HepG2 (cell line): ENCODE results near the gene SCGB1C1. TPM values are rescaled to one million over a fixed set of nuclear protein-coding genes. Genes with fewer than 3 reads are reported as not detected.

Experiments
- ATAC-seq: fragments of 200-7000 bp; cut with Tn5 transposase; 3 replicates; pipeline ENCODE4 v1.9.1; 2020; ENCODE audit warnings: mild to moderate bottlenecking, moderate library complexity
- BruUV-seq: library from RNA; stranded (reverse); fragments of 400-500 nt; replicated peaks from 2 replicates; lab custom pipeline; 2021; lab: Mats Ljungman, UMichigan
- CTCF ChIA-PET: fragments of 300-600 bp; formaldehyde crosslinking; extraction: SDS; loops from one replicate; lab custom pipeline; 2021; ENCODE audit warnings: low total read pairs, inconsistent platforms, low intra/inter-chr PET ratio; lab: Yijun Ruan, JAX
- POLR2A ChIA-PET: fragments of 350-600 bp; sonication (Branson Sonifier 250); formaldehyde crosslinking; loops from one replicate; lab custom pipeline; 2020; ENCODE audit warnings: antibody characterized with exemption, inconsistent platforms; lab: Yijun Ruan, JAX
- DNase-seq: peaks from one replicate; pipeline ENCODE4 v3.0.0-alpha.2; 2015; ENCODE audit warnings: low spot score
- FAIRE-seq: peaks from 3 replicates; lab custom pipeline; 2011; peaks lifted over from hg19 to GRCh38; lab: Jason Lieb, UNC
- H2AFZ ChIP-seq: one replicate; pipeline ENCODE4 v1.6.1; 2011; ENCODE audit warnings: low read length, inconsistent platforms
- H3K27ac ChIP-seq: fragments of 300-600 bp; 3 replicates; pipeline ENCODE4 v1.8.0; 2011; ENCODE audit warnings: mixed run types, mild to moderate bottlenecking, mixed read lengths, low read length, inconsistent platforms; ENCODE audit not compliant: insufficient read depth; ENCODE audit errors: extremely low read length
- H3K27me3 ChIP-seq, 2 experiments: fragments of 200-600 bp in 1 of 2; 2 replicates in 1 of 2; 3 replicates in 1 of 2; pipeline versions ENCODE4 v1.6.0 to v1.8.0; 2011; ENCODE audit warnings: low read length in 2 of 2, mild to moderate bottlenecking in 2 of 2, moderate library complexity in 2 of 2, inconsistent platforms in 1 of 2; ENCODE audit not compliant: insufficient read depth in 2 of 2, control insufficient read depth in 1 of 2
- H3K36me3 ChIP-seq, 2 experiments: fragments of 200-600 bp in 1 of 2; replicated peaks in 1 of 2; 2 replicates in 1 of 2; 3 replicates in 1 of 2; pipeline versions ENCODE4 v1.5.1 to v1.8.0; 2011; ENCODE audit warnings: low read length in 2 of 2, inconsistent platforms in 1 of 2; ENCODE audit not compliant: insufficient read depth in 2 of 2, control insufficient read depth in 1 of 2
- H3K4me1 ChIP-seq: 2 replicates; pipeline ENCODE4 v1.5.1; 2012; ENCODE audit warnings: low read length, inconsistent platforms; ENCODE audit not compliant: insufficient read depth
- H3K4me2 ChIP-seq: 2 replicates; pipeline ENCODE4 v1.6.0; 2011; ENCODE audit warnings: low read depth, low read length, inconsistent platforms
- H3K4me3 ChIP-seq, 3 experiments: fragments of 200-600 bp in 1 of 3; sonication (generic), shearing (Covaris generic) in 1 of 3; replicated peaks in 1 of 3; 2 replicates each; pipeline ENCODE4 v1.5.1; 2011 to 2016; ENCODE audit warnings: low read length in 3 of 3, inconsistent platforms in 2 of 3, low read depth in 2 of 3, mild to moderate bottlenecking in 2 of 3, control low read depth in 1 of 3, mixed read lengths in 1 of 3; ENCODE audit not compliant: insufficient read depth in 1 of 3
- H3K79me2 ChIP-seq: one replicate; pipeline ENCODE4 v1.6.1; 2011; ENCODE audit warnings: low read length, inconsistent platforms; ENCODE audit not compliant: insufficient read depth
- H3K9ac ChIP-seq: 2 replicates; pipeline ENCODE4 v1.6.0; 2011; ENCODE audit warnings: mild to moderate bottlenecking, low read depth, low read length, inconsistent platforms; ENCODE audit not compliant: insufficient read depth
- H3K9me3 ChIP-seq: 2 replicates; pipeline ENCODE4 v1.5.1; 2012; ENCODE audit warnings: mild to moderate bottlenecking, low read length
- H4K20me1 ChIP-seq: 2 replicates; pipeline ENCODE4 v1.6.0; 2011; ENCODE audit warnings: inconsistent platforms, mild to moderate bottlenecking, low read length, moderate library complexity; ENCODE audit not compliant: insufficient read depth
- AGO2 ChIP-seq: fragments of 200-400 bp; formaldehyde crosslinking; optimal IDR thresholded peaks from 2 replicates; pipeline ENCODE3; 2017; ENCODE audit warnings: mild to moderate bottlenecking, low read depth, low read length, moderate library complexity
- MEIS2 ChIP-seq: sonication (generic); formaldehyde crosslinking; IDR thresholded peaks from 2 replicates; pipeline ENCODE4 v1.9.0; 2021; ENCODE audit warnings: mild to moderate bottlenecking, missing genetic modification reagents
- MIER3 ChIP-seq: IDR thresholded peaks from 2 replicates; pipeline ENCODE4 v1.6.1; 2016; ENCODE audit warnings: missing compliant biosample characterization, borderline replicate concordance
- MTF2 ChIP-seq: sonication (generic); formaldehyde crosslinking; IDR thresholded peaks from 2 replicates; pipeline ENCODE4 v1.5.0; 2020; ENCODE audit warnings: missing genetic modification reagents, borderline replicate concordance
- NRL ChIP-seq: sonication (generic); formaldehyde crosslinking; IDR thresholded peaks from 2 replicates; pipeline ENCODE4 v1.5.0; 2020; ENCODE audit warnings: missing genetic modification reagents, mild to moderate bottlenecking, moderate library complexity, borderline replicate concordance
- POLR2AphosphoS5 ChIP-seq: IDR thresholded peaks from 2 replicates; pipeline ENCODE4 v1.6.1; 2012; ENCODE audit warnings: low read depth, low read length
- PRDM4 ChIP-seq: sonication (generic); formaldehyde crosslinking; IDR thresholded peaks from 2 replicates; pipeline ENCODE4 v1.9.0; 2021; ENCODE audit warnings: missing genetic modification reagents, borderline replicate concordance
- RCOR2 ChIP-seq: IDR thresholded peaks from 2 replicates; pipeline ENCODE4 v1.6.1; 2016; ENCODE audit warnings: missing biosample characterization, missing genetic modification reagents
- ZFAT ChIP-seq: sonication (generic); formaldehyde crosslinking; conservative IDR thresholded peaks from 2 replicates; pipeline ENCODE4 v1.8.1; 2023; ENCODE audit warnings: missing genetic modification reagents, inconsistent platforms
- ZNF274 ChIP-seq: sonication (generic); formaldehyde crosslinking; IDR thresholded peaks from 2 replicates; pipeline ENCODE4 v1.5.1; 2020; ENCODE audit warnings: mild to moderate bottlenecking, missing genetic modification reagents
- ZNF33A ChIP-seq: sonication (generic); formaldehyde crosslinking; IDR thresholded peaks from 2 replicates; pipeline ENCODE4 v1.5.1; 2020; ENCODE audit warnings: missing genetic modification reagents, mild to moderate bottlenecking, moderate library complexity, borderline replicate concordance
- ZNF580 ChIP-seq: IDR thresholded peaks from 2 replicates; pipeline ENCODE4 v1.6.1; 2016; ENCODE audit warnings: low read depth, borderline replicate concordance
- ZNF589 ChIP-seq: sonication (generic); formaldehyde crosslinking; conservative IDR thresholded peaks from 2 replicates; pipeline ENCODE4 v1.8.0; 2022; ENCODE audit warnings: mild to moderate bottlenecking, moderate library complexity, missing genetic modification reagents
- WGBS: methylation state at CpG from one replicate; pipeline ENCODE4 v1.1.6; 2017; ENCODE audit warnings: low lambda C conversion rate; 5-methylcytosine and 5-hydroxymethylcytosine counted together
- in situ Hi-C: cut with HindIII; loops from 2 replicates; pipeline ENCODE4 v1.10.0; 2017; ENCODE audit warnings: low pct_unique_long_range_greater_than_20kb; ENCODE audit not compliant: extremely low pct_ligation_motif_present
- intact Hi-C: fragments of 100-400 bp; cut with micrococcal nuclease; formaldehyde crosslinking; loops from one replicate; pipeline ENCODE4 v1.10.0; 2022; ENCODE audit not compliant: unreplicated experiment
- polyA plus RNA-seq, 8 experiments: library from polyadenylated mRNA; depleted of rRNA in 3 of 8; stranded (reverse) in 7 of 8; unstranded in 1 of 8; fragments of >200 nt; fragmentation: Illumina TruSeq in 4 of 8; extraction: Trizol in 4 of 8; gene quantifications; 2 replicates each; pipeline versions ENCODE4 v1.2.1 to v1.2.3, GENCODE V29; 2011 to 2016; ENCODE audit warnings: low read depth in 4 of 8, missing spikeins in 1 of 8, mixed read lengths in 1 of 8; ENCODE audit not compliant: insufficient read depth in 1 of 8
- total RNA-seq, 5 experiments: library from RNA; depleted of rRNA; stranded (reverse); fragments of >200 nt; fragmentation: Illumina TruSeq; extraction: Trizol; gene quantifications; 2 replicates each; pipeline ENCODE4 v1.2.3, GENCODE V29; 2016; ENCODE audit warnings: low read depth in 1 of 5

SCGB1C1 gene
- total and polyA plus RNA-seq, 2 of the 13 experiments (the other 11 are each of a cell fraction or from before 2014, with no cell fraction given), result not detected

- FAIRE-seq (no peak), DNase-seq (no peak), ATAC-seq (no peak)
- H3K9me3 ChIP-seq, result no peaks in the 10 kb centered on the region
- no peak overlapping the region for H3K4me2 ChIP-seq
- H3K9ac ChIP-seq, result no peak overlapping the region
- peaks cover 3 to 23% of the 10 kb centered on the region in 2 experiments; a peak in 4 of 5 replicates for H3K36me3 ChIP-seq
- no peak overlapping the region for H3K27ac ChIP-seq
- WGBS, result 99% methylated on average over 6 of the region's 7 CpGs
- no peak overlapping the region for H3K4me3 ChIP-seq
- H2AFZ ChIP-seq, result no peak overlapping the region
- ChIA-PET CTCF (no interaction called here), POLR2A (interaction anchor here (1.0 kb wide), 2 partner anchors 13 to 32 kb away, joined by 3 read pairs; no protein-coding TSS in a partner anchor)
- no TSS peak for BruUV-seq
- H3K4me1 ChIP-seq, result peaks cover 23% of the 10 kb centered on the region
- in situ Hi-C loops, result no loop called here
- no peaks in the 10 kb centered on the region; a peak in 1 of 5 replicates for H3K27me3 ChIP-seq
- H3K79me2 ChIP-seq, result peaks cover 23% of the 10 kb centered on the region
- intact Hi-C loops, result no loop called here
- TF ChIP-seq ZNF580 (CRISPR knock-in tag) (no peak), ZNF274 (CRISPR knock-in tag) (no peak), NRL (no peak), ZNF589 (CRISPR knock-in tag) (no peak), ZFAT (CRISPR knock-in tag) (no peak), POLR2AphosphoS5 (peak; percentile 18), MIER3 (CRISPR knock-in tag) (no peak), ZNF33A (CRISPR knock-in tag) (no peak), AGO2 (peak; percentile 24), MTF2 (no peak), PRDM4 (CRISPR knock-in tag) (no peak), RCOR2 (CRISPR knock-in tag) (no peak), MEIS2 (CRISPR knock-in tag) (no peak)
- peaks cover 7% of the 10 kb centered on the region; the same call in 1 of the 2 replicates for H4K20me1 ChIP-seq
These were observed 10.4 kb downstream of the SCGB1C1 start for GRCh38 chr11:203056-203944.
